HepG2 (cell line): ENCODE measurements around the gene SPOCD1. TPM values are rescaled to one million over a fixed set of nuclear protein-coding genes. Genes with fewer than 3 reads are reported as not detected.
A peak's percentile ranks its signal among the peaks of the same experiment; 100 is the strongest.

Source experiments
- BHLHE40 ChIP-seq: IDR thresholded peaks from 2 replicates; pipeline ENCODE4 v1.6.1; 2011; ENCODE audit warnings: low read length, improper control_type of control experiment
- BORCS8-MEF2B ChIP-seq: sonication (generic); formaldehyde crosslinking; IDR thresholded peaks from 2 replicates; pipeline ENCODE4 v1.8.0; 2022; ENCODE audit warnings: mild to moderate bottlenecking, missing genetic modification reagents
- CAMTA2 ChIP-seq: sonication (generic); formaldehyde crosslinking; IDR thresholded peaks from 2 replicates; pipeline ENCODE4 v1.4.0; 2020; ENCODE audit warnings: mild to moderate bottlenecking, missing genetic modification reagents, borderline replicate concordance
- ESRRA ChIP-seq: sonication (generic); formaldehyde crosslinking; IDR thresholded peaks from 2 replicates; pipeline ENCODE4 v1.5.1; 2020; ENCODE audit warnings: mild to moderate bottlenecking, low read depth, missing genetic modification reagents
- FOXO1 ChIP-seq: sonication (generic); formaldehyde crosslinking; IDR thresholded peaks from 2 replicates; pipeline ENCODE4 v1.4.0; 2020; ENCODE audit warnings: missing genetic modification reagents
- MEIS2 ChIP-seq: sonication (generic); formaldehyde crosslinking; IDR thresholded peaks from 2 replicates; pipeline ENCODE4 v1.9.0; 2021; ENCODE audit warnings: mild to moderate bottlenecking, missing genetic modification reagents
- NR2C2 ChIP-seq: sonication (generic); formaldehyde crosslinking; IDR thresholded peaks from 2 replicates; pipeline ENCODE4 v1.4.0; 2020; ENCODE audit warnings: missing genetic modification reagents, mild to moderate bottlenecking, moderate library complexity, borderline replicate concordance
- POLR2G ChIP-seq: fragments of 200-400 bp; formaldehyde crosslinking; IDR thresholded peaks from 2 replicates; pipeline ENCODE4 v1.6.1; 2018; ENCODE audit warnings: mild to moderate bottlenecking, low read depth, low read length, moderate library complexity
- ZBTB21 ChIP-seq: sonication (generic); formaldehyde crosslinking; IDR thresholded peaks from 2 replicates; pipeline ENCODE4 v1.4.0; 2020; ENCODE audit warnings: missing genetic modification reagents
- ZBTB40 ChIP-seq, 2 experiments: fragments of 450-650 bp in 1 of 2; sonication (generic) in 1 of 2; formaldehyde crosslinking in 1 of 2; IDR thresholded peaks; 2 replicates each; pipeline versions ENCODE4 v1.6.1 to v1.8.0; 2016 to 2022; ENCODE audit warnings: antibody characterized with exemption in 1 of 2, mild to moderate bottlenecking in 1 of 2, missing genetic modification reagents in 1 of 2
- ZNF205 ChIP-seq: IDR thresholded peaks from 2 replicates; pipeline ENCODE4 v1.6.1; 2018; ENCODE audit warnings: missing biosample characterization, missing genetic modification reagents
- ZNF280D ChIP-seq: sonication (generic); formaldehyde crosslinking; IDR thresholded peaks from 2 replicates; pipeline ENCODE4 v1.5.1; 2020; ENCODE audit warnings: mild to moderate bottlenecking, missing genetic modification reagents
- ZNF292 ChIP-seq: sonication (generic); formaldehyde crosslinking; IDR thresholded peaks from 2 replicates; pipeline ENCODE4 v1.8.1; 2022; ENCODE audit warnings: mild to moderate bottlenecking, low read depth, missing genetic modification reagents, borderline replicate concordance
- ZNF30 ChIP-seq: sonication (generic); formaldehyde crosslinking; IDR thresholded peaks from 2 replicates; pipeline ENCODE4 v1.5.0; 2020; ENCODE audit warnings: mild to moderate bottlenecking, missing genetic modification reagents
- ZSCAN5A ChIP-seq: sonication (generic); formaldehyde crosslinking; IDR thresholded peaks from 2 replicates; pipeline ENCODE4 v1.8.0; 2022; ENCODE audit warnings: mild to moderate bottlenecking, missing genetic modification reagents, borderline replicate concordance
- polyA plus RNA-seq, 8 experiments: library from polyadenylated mRNA; depleted of rRNA in 3 of 8; stranded (reverse) in 7 of 8; unstranded in 1 of 8; fragments of >200 nt; fragmentation: Illumina TruSeq in 4 of 8; extraction: Trizol in 4 of 8; gene quantifications; 2 replicates each; pipeline versions ENCODE4 v1.2.1 to v1.2.3, GENCODE V29; 2011 to 2016; ENCODE audit warnings: low read depth in 4 of 8, missing spikeins in 1 of 8, mixed read lengths in 1 of 8; ENCODE audit not compliant: insufficient read depth in 1 of 8
- total RNA-seq, 5 experiments: library from RNA; depleted of rRNA; stranded (reverse); fragments of >200 nt; fragmentation: Illumina TruSeq; extraction: Trizol; gene quantifications; 2 replicates each; pipeline ENCODE4 v1.2.3, GENCODE V29; 2016; ENCODE audit warnings: low read depth in 1 of 5

SPOCD1 gene
- total and polyA plus RNA-seq, 2 of the 13 experiments (the other 11 are each of a cell fraction or from before 2014, with no cell fraction given), result 0.24 to 0.29 TPM

- TF ChIP-seq ZNF205, result peak; percentile 78
- TF ChIP-seq ZBTB40 (IDR thresholded peaks at IDR 0.05), result no peak
- 0 out of 2 replicates have a peak, but pooled peaks have one; percentile 32 for TF ChIP-seq ZBTB40 (CRISPR knock-in tag; IDR thresholded peaks at IDR 0.05)
- TF ChIP-seq ESRRA (CRISPR knock-in tag), result 0 out of 2 replicates have a peak, but pooled peaks have one; percentile 45
- peak; percentile 80 for TF ChIP-seq BHLHE40
- peak; percentile 54; the same call in 1 of the 2 replicates for TF ChIP-seq BORCS8-MEF2B
- peak; percentile 51; the same call in 1 of the 2 replicates for TF ChIP-seq FOXO1 (CRISPR knock-in tag)
- TF ChIP-seq ZSCAN5A, result no peak
- TF ChIP-seq ZNF30 (CRISPR knock-in tag), result no peak
- peak; percentile 54; the same call in 1 of the 2 replicates for TF ChIP-seq ZNF292 (CRISPR knock-in tag)
- TF ChIP-seq MEIS2, result no peak
- peak; percentile 83; the same call in 1 of the 2 replicates for TF ChIP-seq ZNF280D (CRISPR knock-in tag)
- no peak for TF ChIP-seq POLR2G
- TF ChIP-seq NR2C2, result no peak
- TF ChIP-seq ZBTB21 (CRISPR knock-in tag), result 0 out of 2 replicates have a peak, but pooled peaks have one; percentile 28
- no peak for TF ChIP-seq CAMTA2
These were observed at the start of gene SPOCD1 (continued) for GRCh38 chr1:31815752-31816500.
